ENCODE measurements around the gene ZNF600. TPM values are rescaled to one million over a fixed set of nuclear protein-coding genes. Genes with fewer than 3 reads are reported as not detected.
"Not testable (repeated sequence)": the region's sequence is repeated elsewhere in the genome, so short reads cannot be mapped to it uniquely, and the experiment has no call there.

The ZNF600 gene
- total RNA-seq, 1 donor from 2014 or later: 14.9 TPM

- H3K27me3 ChIP-seq (ENCODE audit: low read depth): no peaks in the 10 kb centered on the region
- no peak overlapping the region for H3K4me3 ChIP-seq
- no peak for ATAC-seq
- H3K36me3 ChIP-seq: peaks cover 37% of the 10 kb centered on the region
- no peak for TF ChIP-seq CTCF (IDR thresholded peaks at IDR 0.05)
- peaks cover 3% of the 10 kb centered on the region for H3K9me3 ChIP-seq
- H3K27ac ChIP-seq: no peak overlapping the region
- DNase-seq: no peak
- H3K4me1 ChIP-seq: no peaks in the 10 kb centered on the region
- intact Hi-C loops (cut with DNase I): no loop called here
Observed at GRCh38 chr19:52778811-52779210, 7.8 kb downstream of the ZNF600 start.

GRCh38 chr19:52756447-52756846 is 30.1 kb downstream of the ZNF600 start:
- intact Hi-C loops (cut with DNase I): not testable (repeated sequence)

GRCh38 chr19:52749780-52750179 is 36.8 kb downstream of the ZNF600 start:
- intact Hi-C loops (cut with DNase I): no loop called here

More at GRCh38 chr19:52756447-52756846, 30.1 kb downstream of the ZNF600 start:
- not testable (repeated sequence) for H3K27me3 ChIP-seq (ENCODE audit: low read depth); H3K4me3 ChIP-seq; H3K4me1 ChIP-seq; H3K36me3 ChIP-seq; H3K27ac ChIP-seq; ATAC-seq; H3K9me3 ChIP-seq; DNase-seq

GRCh38 chr19:52748336-52748950 is 38.1 kb downstream of the ZNF600 start:
- Histone ChIP-seq H3K36me3 (no peaks in the 10 kb centered on the region), H3K27ac (no peak overlapping the region), H3K27me3 (ENCODE audit: low read depth) (no peaks in the 10 kb centered on the region), H3K4me1 (no peaks in the 10 kb centered on the region), H3K4me3 (no peak overlapping the region), H3K9me3 (no peaks in the 10 kb centered on the region)
- intact Hi-C loops (cut with DNase I): no loop called here
- TF ChIP-seq CTCF (IDR thresholded peaks at IDR 0.05): peak; percentile 35
- ATAC-seq: peak in 1 of 2 donors; percentile 54
- no peak for DNase-seq

More at GRCh38 chr19:52749780-52750179, 36.8 kb downstream of the ZNF600 start:
- no peak for DNase-seq
- Histone ChIP-seq H3K27ac (no peak overlapping the region), H3K4me3 (no peak overlapping the region), H3K27me3 (ENCODE audit: low read depth) (no peaks in the 10 kb centered on the region), H3K4me1 (no peaks in the 10 kb centered on the region), H3K36me3 (no peaks in the 10 kb centered on the region), H3K9me3 (no peaks in the 10 kb centered on the region)
- no peak for ATAC-seq
- no peak for TF ChIP-seq CTCF (IDR thresholded peaks at IDR 0.05)

- peak in 1 of 2 donors; percentile 62 for ATAC-seq
- H3K4me1 ChIP-seq; H3K36me3 ChIP-seq; DNase-seq; H3K27ac ChIP-seq; H3K27me3 ChIP-seq (ENCODE audit: low read depth); H3K4me3 ChIP-seq; intact Hi-C loops (cut with DNase I); H3K9me3 ChIP-seq: not testable (repeated sequence)
Observed at GRCh38 chr19:52745919-52746318, 40.7 kb downstream of the ZNF600 start.

- Histone ChIP-seq H3K27ac (no peak overlapping the region), H3K9me3 (no peaks in the 10 kb centered on the region), H3K4me3 (no peak overlapping the region), H3K27me3 (ENCODE audit: low read depth) (no peaks in the 10 kb centered on the region), H3K4me1 (no peaks in the 10 kb centered on the region), H3K36me3 (no peaks in the 10 kb centered on the region)
- ATAC-seq (no peak), DNase-seq (no peak)
- intact Hi-C loops (cut with DNase I): no loop called here
- no peak for TF ChIP-seq CTCF (IDR thresholded peaks at IDR 0.05)
Observed at GRCh38 chr19:52743091-52743490, 43.5 kb downstream of the ZNF600 start.
